NCI-H2107 treated with DMSO at 0.1 percent for 48 hours (cell line): ENCODE results near the gene NOD2.

Source experiments
- DNase-seq: peaks from one replicate; lab custom pipeline; 2025; ENCODE audit not compliant: unreplicated experiment; lab: John Stamatoyannopoulos, UW

NOD2 gene

DNA sequence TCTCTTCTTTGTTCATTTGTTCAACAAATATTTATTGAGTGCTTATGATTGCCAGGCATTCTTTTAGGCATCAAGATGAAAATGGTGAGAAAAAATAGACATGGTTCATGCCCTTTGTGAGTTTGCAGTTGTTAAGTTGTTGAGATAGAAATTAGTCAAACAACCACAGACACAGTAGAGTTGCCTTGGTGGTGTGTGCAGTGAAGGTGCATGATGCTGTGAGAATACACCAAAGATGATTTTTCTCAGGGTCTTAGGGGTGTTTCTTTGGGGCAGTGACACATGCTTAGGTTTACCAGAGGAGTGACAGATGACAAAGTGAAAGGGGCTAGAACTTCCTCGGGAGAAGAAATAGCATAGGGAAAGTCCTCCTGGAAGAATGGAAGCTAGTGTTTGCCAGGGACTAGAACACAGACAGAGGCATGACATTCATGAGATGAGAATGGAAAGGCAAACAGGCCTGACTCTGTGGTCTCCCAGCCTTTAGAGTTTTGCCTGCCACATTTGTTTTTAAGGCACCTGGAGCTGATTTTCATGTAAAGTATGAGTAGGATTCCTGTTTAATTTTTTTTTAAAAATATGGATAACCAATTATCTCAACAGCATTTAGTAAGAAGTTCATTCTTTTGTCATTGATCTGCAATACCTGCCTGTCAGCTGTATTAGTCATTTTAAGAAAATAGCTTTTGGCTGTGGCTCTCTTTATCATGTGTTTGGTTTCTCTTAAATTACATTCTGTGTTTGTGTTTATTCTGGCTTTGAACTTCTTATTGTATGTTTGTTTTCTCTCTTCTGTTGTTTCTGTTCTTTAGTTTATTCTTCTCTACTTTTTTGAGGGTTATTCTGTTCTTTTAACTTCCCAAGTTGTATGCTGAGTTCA, 85.1 kb downstream of the NOD2 start:
- no peak for DNase-seq

DNA sequence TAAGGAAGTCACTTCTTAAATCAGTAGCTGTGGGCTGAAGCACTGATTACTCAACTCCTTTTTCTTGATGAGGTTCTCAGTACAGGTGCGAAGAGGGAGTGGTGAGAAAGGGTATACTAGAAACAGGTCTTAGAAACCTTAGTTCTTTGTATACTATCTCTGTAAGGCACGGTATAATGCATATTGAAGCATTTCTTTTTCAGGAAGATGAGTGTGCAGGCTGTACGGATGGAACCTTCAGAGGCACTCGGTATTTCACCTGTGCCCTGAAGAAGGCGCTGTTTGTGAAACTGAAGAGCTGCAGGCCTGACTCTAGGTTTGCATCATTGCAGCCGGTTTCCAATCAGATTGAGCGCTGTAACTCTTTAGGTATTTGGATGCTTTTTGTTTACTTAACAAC, 87.6 kb downstream of the NOD2 start:
- no peak for DNase-seq

DNA sequence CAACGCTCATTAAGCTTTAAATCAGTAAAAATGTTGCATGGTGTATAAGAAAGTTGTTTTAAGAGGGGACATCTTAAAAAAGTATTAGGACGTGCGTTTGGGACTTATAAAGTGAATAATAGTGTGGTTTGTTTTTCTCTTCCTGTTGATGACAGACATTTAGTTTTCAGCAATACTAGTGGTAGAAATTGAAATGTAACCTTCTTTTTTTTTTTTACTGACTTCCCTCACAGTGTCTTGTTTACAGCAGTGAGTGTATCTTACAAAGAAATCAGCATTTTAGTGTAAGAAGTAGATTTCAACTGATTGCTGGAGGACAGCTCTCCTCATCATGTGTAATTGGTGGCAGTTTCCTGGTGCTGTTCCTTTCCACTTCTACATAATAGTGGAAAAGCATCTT, 88.1 kb downstream of the NOD2 start:
- DNase-seq: no peak
